ELR (cell line): Measurements from ENCODE around the gene CACNA1B.
"Not testable (repeated sequence)": the region's sequence is repeated elsewhere in the genome, so short reads cannot be mapped to it uniquely, and the experiment has no call there.

Source experiments
- DNase-seq: peaks from one replicate; pipeline ENCODE4 v3.0.0-alpha.2; 2015; ENCODE audit warnings: low read depth

The CACNA1B gene

GRCh38 chr9:138073408-138073807, 195.8 kb downstream of the CACNA1B start:
- no peak for DNase-seq

DNA sequence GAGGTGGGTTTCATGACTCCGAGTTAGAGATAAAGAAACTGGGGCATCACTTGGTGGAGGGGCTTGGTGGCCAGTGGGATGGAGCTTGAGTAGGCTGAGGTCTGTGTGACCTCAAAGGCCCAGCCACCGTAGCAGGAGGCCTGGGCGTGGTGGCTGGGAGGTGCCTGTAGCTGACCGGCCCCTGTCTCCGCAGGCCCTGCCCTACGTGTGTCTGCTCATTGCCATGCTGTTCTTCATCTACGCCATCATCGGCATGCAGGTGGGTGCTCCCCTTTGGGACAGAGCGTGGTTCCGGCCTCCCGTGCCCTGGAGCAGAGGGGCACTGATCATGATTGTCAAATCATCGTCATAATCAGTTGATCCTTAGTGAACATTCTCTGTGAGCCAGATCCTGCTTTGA, 196.2 kb downstream of the CACNA1B start:
- no peak for DNase-seq

DNA sequence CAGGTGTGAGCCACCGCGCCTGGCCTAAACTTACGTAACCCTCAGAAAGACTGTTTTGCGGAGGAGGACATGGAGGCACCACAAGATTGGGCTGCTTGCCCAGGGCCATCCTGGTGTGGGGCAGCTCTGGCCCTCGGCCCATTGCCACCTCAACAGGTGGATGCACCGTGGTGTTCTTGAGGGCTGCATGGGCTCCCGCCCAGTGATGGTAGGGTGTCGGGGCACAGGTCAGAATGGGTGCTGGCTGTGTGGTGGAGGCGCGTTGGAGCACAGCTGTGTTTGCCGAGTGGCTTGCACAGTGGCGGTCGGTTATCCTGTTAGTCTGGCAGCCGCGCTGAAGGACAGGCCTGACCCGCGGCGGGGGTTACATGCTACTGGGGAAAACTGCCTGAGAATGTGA, 196.9 kb downstream of the CACNA1B start:
- DNase-seq = no peak

DNA sequence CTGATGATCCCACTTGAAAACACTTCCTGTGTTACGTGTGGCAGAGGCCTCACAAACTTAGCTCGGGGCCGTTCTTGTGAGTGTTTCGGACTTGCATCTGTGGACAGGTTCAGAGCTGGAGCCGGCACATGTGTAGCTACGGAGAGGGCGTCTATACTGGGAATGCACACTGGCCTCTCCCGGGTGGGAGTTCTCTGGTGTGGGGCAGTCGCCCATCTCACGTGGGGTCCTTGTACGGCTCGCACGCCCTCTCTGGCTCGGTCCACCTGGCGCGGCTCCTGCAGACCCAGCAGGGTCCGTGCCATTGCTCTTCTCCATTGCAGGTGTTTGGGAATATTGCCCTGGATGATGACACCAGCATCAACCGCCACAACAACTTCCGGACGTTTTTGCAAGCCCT, 197.9 kb downstream of the CACNA1B start:
- DNase-seq = no peak

GRCh38 chr9:138075961-138076649, 198.5 kb downstream of the CACNA1B start:
- DNase-seq = no peak

GRCh38 chr9:138076650-138077009, 199.0 kb downstream of the CACNA1B start:
- DNase-seq = no peak

- no peak for DNase-seq
Measured at GRCh38 chr9:138077126-138077525, 199.5 kb downstream of the CACNA1B start.

- DNase-seq = no peak
Measured at GRCh38 chr9:138077898-138078540, 200.4 kb downstream of the CACNA1B start.

- no peak for DNase-seq
Measured at GRCh38 chr9:138078846-138079245, 201.3 kb downstream of the CACNA1B start.

GRCh38 chr9:138080979-138081378, 203.4 kb downstream of the CACNA1B start:
- DNase-seq = no peak

DNA sequence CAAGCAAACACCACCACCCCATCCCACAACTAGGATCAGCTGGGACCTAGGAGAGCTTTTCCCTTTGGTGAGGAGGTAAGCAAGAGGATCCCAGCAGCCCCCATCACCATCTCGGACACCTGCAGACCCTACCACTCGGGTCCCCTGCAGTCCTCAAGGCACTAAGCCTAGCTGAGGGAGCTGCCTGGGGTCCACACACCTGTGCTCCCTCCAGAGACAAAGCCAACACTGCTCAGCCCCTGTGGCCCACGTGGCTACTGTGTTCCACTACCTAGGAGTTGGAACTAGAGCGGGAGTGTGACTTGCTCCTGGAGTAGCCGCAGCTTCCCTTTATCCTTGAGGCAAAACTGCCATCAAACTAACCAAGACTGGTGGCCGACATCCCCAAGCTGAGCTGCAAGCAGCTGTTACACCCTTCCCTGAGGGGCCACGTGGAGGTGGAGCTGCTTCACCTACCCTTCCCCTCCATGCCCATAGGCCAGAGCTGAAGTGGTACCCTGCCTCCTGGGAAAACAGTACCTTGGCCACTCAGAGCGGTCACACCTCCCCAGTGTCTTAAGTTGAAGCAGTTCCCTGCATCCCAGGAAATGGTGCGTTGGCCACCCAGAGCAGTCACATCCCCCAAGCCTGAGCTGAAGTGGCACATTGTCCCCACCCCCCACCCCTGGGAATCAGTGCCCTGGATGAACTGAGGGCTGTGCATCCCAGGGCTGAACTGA, 205.5 kb downstream of the CACNA1B start:
- DNase-seq = no peak

DNA sequence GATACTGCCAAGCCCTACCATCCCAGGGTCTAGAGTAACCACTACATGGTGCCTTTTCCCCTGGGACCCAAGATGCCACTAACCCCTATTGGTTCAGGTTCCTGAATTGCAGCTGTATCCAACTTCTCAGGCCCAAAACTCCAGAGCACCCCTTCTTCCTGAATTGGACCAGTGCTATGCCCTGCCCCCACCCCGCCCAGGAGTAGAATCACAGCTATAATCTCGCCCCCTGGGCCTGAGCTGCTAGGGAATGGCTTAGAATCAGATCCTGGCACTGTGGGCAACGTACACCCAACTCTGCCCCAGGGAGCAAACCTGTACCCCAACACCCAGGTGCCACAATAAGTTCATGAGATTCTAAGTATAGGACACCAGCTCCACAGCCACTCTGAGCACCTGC, 206.3 kb downstream of the CACNA1B start:
- no peak for DNase-seq

DNA sequence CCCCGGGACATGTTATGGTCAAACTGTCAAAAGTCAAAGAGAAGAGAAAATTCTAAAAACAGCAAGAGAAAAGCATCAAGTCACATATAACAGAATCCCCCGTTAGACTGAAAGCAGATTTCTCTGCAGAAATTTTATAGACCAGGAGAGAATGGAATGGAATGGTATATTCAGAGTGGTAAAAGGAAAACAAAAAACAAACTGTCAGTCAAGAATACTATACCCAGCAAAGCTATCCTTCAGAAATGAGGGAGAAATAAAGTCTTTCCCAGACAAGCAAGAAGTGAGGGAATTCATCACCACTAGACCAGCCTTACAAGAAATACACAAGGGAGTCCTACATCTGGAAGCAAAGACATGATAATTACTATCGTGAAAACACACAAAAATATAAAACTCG, 208.0 kb downstream of the CACNA1B start:
- DNase-seq = no peak

- DNase-seq = not testable (repeated sequence)
Measured at GRCh38 chr9:138092057-138092456, 214.5 kb downstream of the CACNA1B start.

- DNase-seq = no peak
Measured at GRCh38 chr9:138094028-138094427, 216.4 kb downstream of the CACNA1B start.

DNA sequence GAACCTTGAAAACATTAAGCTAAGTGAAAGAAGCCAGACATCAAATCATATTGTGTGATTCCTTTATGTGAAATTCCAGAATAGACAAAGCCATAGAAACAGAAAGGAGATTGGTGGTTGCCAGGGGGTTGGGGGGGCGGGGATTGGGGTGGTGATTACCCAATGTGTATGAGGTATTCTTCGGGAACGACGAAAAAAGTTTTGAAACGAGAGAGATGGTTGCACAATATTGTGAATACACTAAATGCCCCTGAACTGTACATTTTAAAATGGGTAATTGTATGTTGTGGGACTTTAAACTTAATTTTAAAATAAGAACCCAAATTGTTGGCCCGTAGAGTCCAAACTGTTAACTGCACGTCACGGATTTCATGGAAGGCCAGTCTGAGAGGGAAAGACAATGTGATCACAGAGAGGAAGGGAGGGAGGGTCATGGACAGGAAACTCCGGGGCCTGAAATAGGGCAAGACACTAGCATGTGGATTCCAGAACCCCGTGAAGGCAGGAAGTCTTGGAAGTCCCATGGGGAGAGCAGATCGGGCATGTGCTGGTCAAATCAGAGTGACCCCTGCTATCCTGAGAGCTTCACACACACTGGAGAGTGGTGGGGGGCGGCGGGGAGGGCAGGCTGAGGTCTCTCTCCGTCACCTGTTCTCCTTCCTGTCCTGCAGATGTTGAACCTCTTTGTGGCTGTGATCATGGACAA, 218.4 kb downstream of the CACNA1B start:
- DNase-seq = no peak

- DNase-seq = no peak
Measured at GRCh38 chr9:138096519-138096845, 218.9 kb downstream of the CACNA1B start.

DNA sequence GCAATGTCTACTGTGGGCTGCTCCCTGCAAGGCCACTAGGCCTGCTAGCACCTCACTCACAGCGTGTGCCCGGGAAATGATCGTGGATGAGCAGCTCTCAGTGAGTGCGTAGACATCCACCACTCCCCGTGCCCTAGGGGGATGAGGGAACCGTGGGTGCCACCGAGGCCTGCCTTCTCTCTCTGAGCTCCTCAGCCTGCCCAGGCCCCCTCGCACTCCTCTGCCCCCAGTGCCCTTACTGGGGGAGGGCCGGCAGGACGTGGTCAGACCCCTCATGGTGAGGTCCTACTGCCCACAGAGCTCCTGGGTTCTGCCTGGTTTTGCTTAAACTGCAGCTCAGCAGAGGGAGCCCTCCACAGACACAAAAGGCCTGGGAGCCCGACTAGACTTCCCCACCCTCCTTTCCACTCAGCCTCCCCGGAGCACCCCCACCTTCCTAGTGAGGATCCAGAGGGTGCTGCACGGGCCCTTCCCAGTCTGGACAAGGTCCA, 220.0 kb downstream of the CACNA1B start:
- DNase-seq = no peak

GRCh38 chr9:138098116-138098907, 220.7 kb downstream of the CACNA1B start:
- DNase-seq = no peak

DNA sequence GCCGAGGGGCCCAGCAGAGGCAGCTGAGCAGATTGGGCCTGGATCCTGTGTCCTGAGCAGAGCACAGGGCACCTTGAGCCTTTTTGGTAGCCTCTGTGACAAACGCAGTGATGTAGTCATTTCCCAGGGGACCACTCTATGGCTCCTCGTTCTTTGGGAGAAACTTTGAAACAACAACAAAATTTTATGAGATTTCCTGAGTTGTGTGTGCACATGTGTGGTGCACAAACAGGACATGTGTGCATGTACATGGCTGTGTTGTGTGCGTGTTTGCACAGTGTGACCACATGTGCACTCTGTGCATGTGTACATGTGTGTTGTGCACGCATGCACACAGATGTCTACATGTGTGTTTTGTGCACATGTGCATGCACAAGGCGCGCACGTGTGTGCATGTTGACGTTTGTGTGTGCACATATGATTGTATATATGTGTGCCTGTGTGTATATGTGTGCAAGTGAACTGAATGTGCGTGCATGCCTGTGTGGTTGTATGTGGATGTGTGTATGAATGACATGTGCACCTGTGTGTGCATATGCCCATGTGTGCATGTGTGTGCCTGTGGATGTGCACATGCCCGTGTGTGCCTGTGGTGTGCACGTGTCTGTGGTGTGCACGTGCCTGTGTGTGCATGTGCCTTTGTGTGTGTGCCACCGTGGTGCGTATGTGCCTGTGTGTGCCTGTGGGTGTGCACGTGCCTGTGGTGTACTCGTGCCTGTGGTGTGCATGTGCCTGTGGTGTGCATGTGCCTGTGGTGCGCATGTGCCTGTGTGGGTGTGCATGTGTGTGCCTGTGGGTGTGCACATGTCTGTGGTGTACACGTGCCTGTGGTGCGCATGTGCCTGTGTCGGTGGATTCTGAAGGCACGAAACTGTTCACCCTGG, 221.6 kb downstream of the CACNA1B start:
- no peak for DNase-seq
